Measurements from ENCODE around the gene IQCC. TPM values are rescaled to one million over a fixed set of nuclear protein-coding genes. Genes with fewer than 3 reads are reported as not detected.

IQCC gene
- polyA plus RNA-seq, 1 donor (not counting 4 experiments of a cell fraction or from before 2014, with no cell fraction given): 1.5 TPM

DNA sequence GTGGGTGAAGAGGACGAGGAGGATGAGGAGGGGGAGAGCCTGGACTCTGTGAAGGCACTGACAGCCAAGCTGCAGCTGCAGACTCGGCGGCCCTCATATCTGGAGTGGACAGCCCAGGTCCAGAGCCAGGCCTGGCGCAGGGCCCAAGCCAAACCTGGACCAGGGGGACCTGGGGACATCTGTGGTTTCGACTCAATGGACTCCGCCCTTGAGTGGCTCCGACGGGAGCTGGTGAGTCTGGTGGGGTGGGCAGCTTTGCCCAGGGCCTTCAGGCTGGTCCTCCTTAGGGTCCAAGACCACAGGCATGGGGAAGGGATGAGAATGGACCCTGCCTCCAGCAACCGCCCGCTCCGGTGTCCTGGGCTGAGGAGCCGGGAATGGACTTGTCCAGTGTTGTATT, 42.0 kb downstream of the IQCC start:
- Histone ChIP-seq H3K27me3 (ENCODE audit: control insufficient read depth, extremely low read depth, insufficient read depth, low read length) (no peaks in the 10 kb centered on the region), H3K9me1 (ENCODE audit: control insufficient read depth, extremely low read depth, insufficient read depth, low read length) (no peaks in the 10 kb centered on the region), H2AFZ (ENCODE audit: control insufficient read depth, low read length) (no peak overlapping the region), H3K27ac (ENCODE audit: control insufficient read depth, insufficient read depth, low read length) (no peak overlapping the region), H3K79me2 (ENCODE audit: control insufficient read depth, insufficient read depth, low read length) (no peaks in the 10 kb centered on the region), H3K4me3 (ENCODE audit: control insufficient read depth in 2 of 3, extremely low read depth in 1 of 3, insufficient read depth in 2 of 3, low read depth in 1 of 3, low read length in 3 of 3) (no peak overlapping the region), H3K4me1 (ENCODE audit: control insufficient read depth, extremely low read depth, insufficient read depth, low read length) (peaks cover 17% of the 10 kb centered on the region), H3K36me3 (ENCODE audit: control insufficient read depth in 2 of 2, extremely low read depth in 1 of 2, insufficient read depth in 2 of 2, low read length in 2 of 2) (no peaks in the 10 kb centered on the region), H3K9me3 (ENCODE audit: control insufficient read depth, low read depth, low read length) (no peaks in the 10 kb centered on the region), H4K20me1 (ENCODE audit: control insufficient read depth, extremely low read depth, insufficient read depth, low read length) (no peaks in the 10 kb centered on the region), H3K9ac (ENCODE audit: control insufficient read depth, extremely low read depth, insufficient read depth, low read length) (no peak overlapping the region), H3K4me2 (ENCODE audit: control insufficient read depth, extremely low read depth, insufficient read depth, low read depth, low read length) (no peak overlapping the region)
- DNase-seq (ENCODE audit: low read depth, low spot score) (no peak), FAIRE-seq (no peak)
- dilution Hi-C loops (cut with MboI; ENCODE audit: extremely low pct_ligation_motif_present, low sequenced_read_pairs): no loop called here
- TF ChIP-seq, protein P1, sequence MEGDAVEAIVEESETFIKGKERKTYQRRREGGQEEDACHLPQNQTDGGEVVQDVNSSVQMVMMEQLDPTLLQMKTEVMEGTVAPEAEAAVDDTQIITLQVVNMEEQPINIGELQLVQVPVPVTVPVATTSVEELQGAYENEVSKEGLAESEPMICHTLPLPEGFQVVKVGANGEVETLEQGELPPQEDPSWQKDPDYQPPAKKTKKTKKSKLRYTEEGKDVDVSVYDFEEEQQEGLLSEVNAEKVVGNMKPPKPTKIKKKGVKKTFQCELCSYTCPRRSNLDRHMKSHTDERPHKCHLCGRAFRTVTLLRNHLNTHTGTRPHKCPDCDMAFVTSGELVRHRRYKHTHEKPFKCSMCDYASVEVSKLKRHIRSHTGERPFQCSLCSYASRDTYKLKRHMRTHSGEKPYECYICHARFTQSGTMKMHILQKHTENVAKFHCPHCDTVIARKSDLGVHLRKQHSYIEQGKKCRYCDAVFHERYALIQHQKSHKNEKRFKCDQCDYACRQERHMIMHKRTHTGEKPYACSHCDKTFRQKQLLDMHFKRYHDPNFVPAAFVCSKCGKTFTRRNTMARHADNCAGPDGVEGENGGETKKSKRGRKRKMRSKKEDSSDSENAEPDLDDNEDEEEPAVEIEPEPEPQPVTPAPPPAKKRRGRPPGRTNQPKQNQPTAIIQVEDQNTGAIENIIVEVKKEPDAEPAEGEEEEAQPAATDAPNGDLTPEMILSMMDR (optimal IDR thresholded peaks at IDR 0.05 in 1 of 3, IDR thresholded peaks at IDR 0.05 in 1 of 3, conservative IDR thresholded peaks at IDR 0.05 in 1 of 3; ENCODE audit: extremely low read depth in 1 of 3, insufficient read depth in 2 of 3, low read length in 3 of 3): no peak
- TF ChIP-seq EZH2 (IDR thresholded peaks at IDR 0.05; ENCODE audit: low read length): no peak

DNA sequence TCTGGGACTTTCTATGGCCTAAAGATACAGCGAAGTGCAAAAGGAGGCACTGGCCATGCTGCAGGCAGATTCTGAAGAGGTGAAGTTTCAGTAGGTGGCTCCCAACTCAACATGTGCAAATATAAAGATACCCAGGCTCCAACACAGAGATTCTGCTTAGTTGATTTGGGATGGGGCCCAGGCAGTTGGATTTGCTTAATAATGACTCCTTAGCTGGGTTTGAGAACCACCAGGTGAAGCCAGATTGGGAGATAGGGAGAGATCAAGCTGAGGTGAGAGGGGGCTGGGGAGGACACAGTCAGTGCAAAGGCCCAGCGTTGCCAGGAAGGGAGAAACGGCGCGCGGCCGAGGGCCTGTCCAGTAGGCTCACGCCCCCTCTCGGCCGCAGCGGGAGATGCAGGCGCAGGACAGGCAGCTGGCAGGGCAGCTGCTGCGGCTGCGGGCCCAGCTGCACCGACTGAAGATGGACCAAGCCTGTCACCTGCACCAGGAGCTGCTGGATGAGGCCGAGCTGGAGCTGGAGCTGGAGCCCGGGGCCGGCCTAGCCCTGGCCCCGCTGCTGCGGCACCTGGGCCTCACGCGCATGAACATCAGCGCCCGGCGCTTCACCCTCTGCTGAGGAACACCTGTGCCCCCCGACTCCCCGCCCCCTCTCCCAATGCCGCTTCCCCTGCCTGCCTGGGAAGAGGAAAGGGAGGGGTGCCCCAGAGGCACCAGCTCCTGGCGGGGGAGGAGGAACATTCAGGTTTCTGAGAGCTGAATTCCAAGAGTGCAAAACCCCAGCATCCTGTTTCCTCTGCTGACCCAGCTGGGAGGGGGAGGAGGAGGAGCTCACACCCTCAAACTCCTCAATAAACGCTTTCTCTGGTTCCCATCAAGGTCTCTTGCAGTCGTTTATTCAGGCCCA, 42.8 kb downstream of the IQCC start:
- no peaks in the 10 kb centered on the region for H4K20me1 ChIP-seq (ENCODE audit: control insufficient read depth, extremely low read depth, insufficient read depth, low read length)
- H3K9me3 ChIP-seq (ENCODE audit: control insufficient read depth, low read depth, low read length): no peaks in the 10 kb centered on the region
- dilution Hi-C loops (cut with MboI; ENCODE audit: extremely low pct_ligation_motif_present, low sequenced_read_pairs): no loop called here
- H3K9me1 ChIP-seq (ENCODE audit: control insufficient read depth, extremely low read depth, insufficient read depth, low read length): no peaks in the 10 kb centered on the region
- FAIRE-seq: no peak
- no peaks in the 10 kb centered on the region for H3K36me3 ChIP-seq (ENCODE audit: control insufficient read depth in 2 of 2, extremely low read depth in 1 of 2, insufficient read depth in 2 of 2, low read length in 2 of 2)
- DNase-seq (ENCODE audit: low read depth, low spot score): no peak
- peak overlapping the region; percentile 49 for H2AFZ ChIP-seq (ENCODE audit: control insufficient read depth, low read length)
- H3K4me2 ChIP-seq (ENCODE audit: control insufficient read depth, extremely low read depth, insufficient read depth, low read depth, low read length): peak overlapping the region; percentile 60
- TF ChIP-seq, protein P1 (optimal IDR thresholded peaks at IDR 0.05 in 1 of 3, IDR thresholded peaks at IDR 0.05 in 1 of 3, conservative IDR thresholded peaks at IDR 0.05 in 1 of 3; ENCODE audit: extremely low read depth in 1 of 3, insufficient read depth in 2 of 3, low read length in 3 of 3): peak; percentile 85 to 99 (median 98)
- no peak for TF ChIP-seq EZH2 (IDR thresholded peaks at IDR 0.05; ENCODE audit: low read length)
- no peaks in the 10 kb centered on the region for H3K27me3 ChIP-seq (ENCODE audit: control insufficient read depth, extremely low read depth, insufficient read depth, low read length)
- no peaks in the 10 kb centered on the region for H3K79me2 ChIP-seq (ENCODE audit: control insufficient read depth, insufficient read depth, low read length)
- H3K27ac ChIP-seq (ENCODE audit: control insufficient read depth, insufficient read depth, low read length): no peak overlapping the region
- peaks cover 17% of the 10 kb centered on the region for H3K4me1 ChIP-seq (ENCODE audit: control insufficient read depth, extremely low read depth, insufficient read depth, low read length)
- H3K9ac ChIP-seq (ENCODE audit: control insufficient read depth, extremely low read depth, insufficient read depth, low read length): no peak overlapping the region
- H3K4me3 ChIP-seq (ENCODE audit: control insufficient read depth in 2 of 3, extremely low read depth in 1 of 3, insufficient read depth in 2 of 3, low read depth in 1 of 3, low read length in 3 of 3): no peak overlapping the region

Measured in keratinocyte (primary cell).